ENCODE data around the gene FOXP1. TPM values are rescaled to one million over a fixed set of nuclear protein-coding genes. Genes with fewer than 3 reads are reported as not detected.
A peak's percentile ranks its signal among the peaks of the same experiment; 100 is the strongest.

FOXP1 gene
- total RNA-seq, 1 donor from 2014 or later, result 41.2 TPM

GRCh38 chr3:71484452-71484851 lies 99.1 kb downstream of the FOXP1 start:
- DNase-seq, result no peak
- intact Hi-C loops (cut with micrococcal nuclease), result no loop called here

GRCh38 chr3:71484047-71484446 lies 99.5 kb downstream of the FOXP1 start:
- Histone ChIP-seq H3K27ac (replicated peaks) (no peak overlapping the region), H3K4me3 (no peak overlapping the region), H3K9me3 (replicated peaks) (no peaks in the 10 kb centered on the region), H3K27me3 (ENCODE audit: low read depth) (no peaks in the 10 kb centered on the region), H3K36me3 (no peaks in the 10 kb centered on the region), H3K4me1 (no peaks in the 10 kb centered on the region)
- intact Hi-C loops (cut with micrococcal nuclease), result no loop called here
- no peak for DNase-seq
- no peak for TF ChIP-seq CTCF (IDR thresholded peaks at IDR 0.05; ENCODE audit: borderline replicate concordance)

More at GRCh38 chr3:71484452-71484851, 99.1 kb downstream of the FOXP1 start:
- TF ChIP-seq CTCF (IDR thresholded peaks at IDR 0.05; ENCODE audit: borderline replicate concordance), result no peak
- Histone ChIP-seq H3K9me3 (replicated peaks) (no peaks in the 10 kb centered on the region), H3K4me1 (no peaks in the 10 kb centered on the region), H3K27ac (replicated peaks) (no peak overlapping the region), H3K4me3 (no peak overlapping the region), H3K27me3 (ENCODE audit: low read depth) (no peaks in the 10 kb centered on the region), H3K36me3 (no peaks in the 10 kb centered on the region)

GRCh38 chr3:71482771-71483170 lies 100.8 kb downstream of the FOXP1 start:
- no peak for TF ChIP-seq CTCF (IDR thresholded peaks at IDR 0.05; ENCODE audit: borderline replicate concordance)
- no peaks in the 10 kb centered on the region for H3K27me3 ChIP-seq (ENCODE audit: low read depth)
- H3K36me3 ChIP-seq, result no peaks in the 10 kb centered on the region
- no peaks in the 10 kb centered on the region for H3K9me3 ChIP-seq (replicated peaks)
- no peak overlapping the region for H3K27ac ChIP-seq (replicated peaks)
- intact Hi-C loops (cut with micrococcal nuclease), result no loop called here
- no peak for DNase-seq
- H3K4me1 ChIP-seq, result no peaks in the 10 kb centered on the region
- H3K4me3 ChIP-seq, result no peak overlapping the region

- H3K27ac ChIP-seq (replicated peaks), result no peak overlapping the region
- H3K4me3 ChIP-seq, result no peak overlapping the region
- no peaks in the 10 kb centered on the region for H3K36me3 ChIP-seq
- DNase-seq, result no peak
- intact Hi-C loops (cut with micrococcal nuclease), result no loop called here
- H3K4me1 ChIP-seq, result no peaks in the 10 kb centered on the region
- no peak for TF ChIP-seq CTCF (IDR thresholded peaks at IDR 0.05; ENCODE audit: borderline replicate concordance)
- peaks cover 1% of the 10 kb centered on the region for H3K9me3 ChIP-seq (replicated peaks)
- no peaks in the 10 kb centered on the region for H3K27me3 ChIP-seq (ENCODE audit: low read depth)
These were observed 105.0 kb downstream of the FOXP1 start for GRCh38 chr3:71478568-71478967.

- Histone ChIP-seq H3K36me3 (no peaks in the 10 kb centered on the region), H3K9me3 (replicated peaks) (peaks cover 7% of the 10 kb centered on the region), H3K27ac (replicated peaks) (no peak overlapping the region), H3K27me3 (ENCODE audit: low read depth) (no peaks in the 10 kb centered on the region), H3K4me3 (no peak overlapping the region), H3K4me1 (no peaks in the 10 kb centered on the region)
- no peak for DNase-seq
- intact Hi-C loops (cut with micrococcal nuclease), result no loop called here
- TF ChIP-seq CTCF (IDR thresholded peaks at IDR 0.05; ENCODE audit: borderline replicate concordance), result no peak
These were observed 106.6 kb downstream of the FOXP1 start for GRCh38 chr3:71476950-71477349.

GRCh38 chr3:71469138-71469435 lies 114.4 kb downstream of the FOXP1 start:
- no peaks in the 10 kb centered on the region for H3K27me3 ChIP-seq (ENCODE audit: low read depth)
- TF ChIP-seq CTCF (IDR thresholded peaks at IDR 0.05; ENCODE audit: borderline replicate concordance), result no peak

More at GRCh38 chr3:71469138-71469435, 114.4 kb downstream of the FOXP1 start:
- H3K4me3 ChIP-seq, result no peak overlapping the region
- peaks cover 33% of the 10 kb centered on the region for H3K4me1 ChIP-seq
- DNase-seq, result no peak
- intact Hi-C loops (cut with micrococcal nuclease), result no loop called here
- peak overlapping the region; percentile 70 for H3K27ac ChIP-seq (replicated peaks)
- peaks cover 7% of the 10 kb centered on the region for H3K9me3 ChIP-seq (replicated peaks)
- no peaks in the 10 kb centered on the region for H3K36me3 ChIP-seq
